ENCODE measurements around the gene SERPINE2.
A peak's percentile ranks its signal among the peaks of the same experiment; 100 is the strongest.

Gene SERPINE2, protein sequence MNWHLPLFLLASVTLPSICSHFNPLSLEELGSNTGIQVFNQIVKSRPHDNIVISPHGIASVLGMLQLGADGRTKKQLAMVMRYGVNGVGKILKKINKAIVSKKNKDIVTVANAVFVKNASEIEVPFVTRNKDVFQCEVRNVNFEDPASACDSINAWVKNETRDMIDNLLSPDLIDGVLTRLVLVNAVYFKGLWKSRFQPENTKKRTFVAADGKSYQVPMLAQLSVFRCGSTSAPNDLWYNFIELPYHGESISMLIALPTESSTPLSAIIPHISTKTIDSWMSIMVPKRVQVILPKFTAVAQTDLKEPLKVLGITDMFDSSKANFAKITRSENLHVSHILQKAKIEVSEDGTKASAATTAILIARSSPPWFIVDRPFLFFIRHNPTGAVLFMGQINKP

GRCh38 chr2:224039080-224039769 lies at the start of gene SERPINE2:
Gene SERPINE2, minus strand, starts transcription at chr2:224039286. Its CDS starts 37,386 bp downstream, at chr2:224001900.
- H3K27ac ChIP-seq (ENCODE audit: low read depth, low read length): peak within 1 kb of the TSS; percentile 48
- H3K4me3 ChIP-seq (ENCODE audit: low read depth, low read length): peak within 1 kb of the TSS; percentile 78
- peak within 1 kb of the TSS; percentile 70 for H3K9ac ChIP-seq (ENCODE audit: low read depth, low read length)
- H3K9me3 ChIP-seq (ENCODE audit: control insufficient read depth, insufficient read depth, low read length): no peaks in the 10 kb centered on the region
- H3K4me1 ChIP-seq (ENCODE audit: control insufficient read depth, insufficient read depth, low read length): peaks cover 2% of the 10 kb centered on the region; the same call in 1 of the 2 replicates
- peaks cover 42% of the 10 kb centered on the region for H3K27me3 ChIP-seq (ENCODE audit: control insufficient read depth, insufficient read depth, low read length)
- no peaks in the 10 kb centered on the region for H3K36me3 ChIP-seq (ENCODE audit: control insufficient read depth, insufficient read depth, low read length)

DNA sequence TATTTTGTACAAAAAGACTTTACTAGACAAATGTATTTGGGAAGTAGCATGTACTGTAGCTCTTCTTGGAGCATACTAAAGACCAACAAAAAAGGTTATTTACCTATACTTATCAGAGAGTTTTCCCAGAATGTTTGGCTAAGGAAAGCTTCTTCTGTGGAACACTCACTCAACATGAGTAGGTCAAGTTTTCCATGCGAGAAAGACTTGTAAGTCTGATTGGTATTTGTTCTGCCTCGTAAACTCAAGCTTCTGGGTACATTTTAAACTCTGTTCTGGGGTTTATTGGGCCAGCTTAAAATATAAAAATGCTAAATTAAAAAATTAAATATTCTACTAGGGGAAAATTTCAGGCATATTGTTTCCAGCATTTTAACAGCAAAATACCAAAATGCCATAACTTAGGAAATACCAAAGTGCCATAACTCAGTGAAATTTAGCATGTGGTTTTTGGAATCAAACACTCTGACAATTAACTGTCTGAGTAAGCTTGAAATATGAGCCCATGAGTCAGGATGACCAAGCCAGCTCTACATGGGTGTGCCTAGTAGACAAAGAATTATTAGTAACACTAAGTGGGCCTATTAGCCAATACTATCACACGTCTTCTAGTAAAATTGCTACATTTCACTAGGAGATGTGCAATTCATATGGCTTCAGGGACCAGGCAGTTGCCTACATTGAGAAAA lies 47.3 kb upstream of the SERPINE2 start:
- H3K9me3 ChIP-seq (ENCODE audit: control insufficient read depth, insufficient read depth, low read length): no peaks in the 10 kb centered on the region
- no peak overlapping the region for H3K4me3 ChIP-seq (ENCODE audit: low read depth, low read length)
- no peak overlapping the region for H3K9ac ChIP-seq (ENCODE audit: low read depth, low read length)
- no peaks in the 10 kb centered on the region for H3K27me3 ChIP-seq (ENCODE audit: control insufficient read depth, insufficient read depth, low read length)
- H3K36me3 ChIP-seq (ENCODE audit: control insufficient read depth, insufficient read depth, low read length): no peaks in the 10 kb centered on the region
- H3K4me1 ChIP-seq (ENCODE audit: control insufficient read depth, insufficient read depth, low read length): no peaks in the 10 kb centered on the region
- no peak overlapping the region for H3K27ac ChIP-seq (ENCODE audit: low read depth, low read length)

DNA sequence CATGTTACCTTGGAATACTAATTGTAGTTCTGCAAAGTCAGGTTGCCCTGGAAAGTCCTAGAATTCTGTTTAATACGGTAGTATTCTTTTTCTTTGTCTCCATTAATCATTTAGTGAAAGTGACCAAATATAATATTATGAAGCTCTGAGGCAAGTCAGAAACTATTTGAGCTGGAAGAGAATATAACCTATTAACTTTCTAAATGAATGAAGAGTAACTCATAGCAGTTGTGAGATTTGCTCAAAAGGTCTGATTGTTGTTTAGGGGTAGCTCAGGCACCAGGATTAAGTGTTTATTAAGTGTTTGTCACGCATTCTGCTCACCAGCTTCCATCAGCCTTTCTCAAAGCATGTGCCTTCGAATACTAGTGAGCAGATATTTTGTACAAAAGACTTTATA lies 46.7 kb upstream of the SERPINE2 start:
- Histone ChIP-seq H3K27ac (ENCODE audit: low read depth, low read length) (no peak overlapping the region), H3K36me3 (ENCODE audit: control insufficient read depth, insufficient read depth, low read length) (no peaks in the 10 kb centered on the region), H3K4me1 (ENCODE audit: control insufficient read depth, insufficient read depth, low read length) (no peaks in the 10 kb centered on the region), H3K4me3 (ENCODE audit: low read depth, low read length) (no peak overlapping the region), H3K27me3 (ENCODE audit: control insufficient read depth, insufficient read depth, low read length) (no peaks in the 10 kb centered on the region), H3K9me3 (ENCODE audit: control insufficient read depth, insufficient read depth, low read length) (no peaks in the 10 kb centered on the region), H3K9ac (ENCODE audit: low read depth, low read length) (no peak overlapping the region)

GRCh38 chr2:224085246-224085645 lies 46.2 kb upstream of the SERPINE2 start:
- Histone ChIP-seq H3K27ac (ENCODE audit: low read depth, low read length) (no peak overlapping the region), H3K9me3 (ENCODE audit: control insufficient read depth, insufficient read depth, low read length) (no peaks in the 10 kb centered on the region), H3K9ac (ENCODE audit: low read depth, low read length) (no peak overlapping the region), H3K27me3 (ENCODE audit: control insufficient read depth, insufficient read depth, low read length) (no peaks in the 10 kb centered on the region), H3K4me1 (ENCODE audit: control insufficient read depth, insufficient read depth, low read length) (no peaks in the 10 kb centered on the region), H3K4me3 (ENCODE audit: low read depth, low read length) (no peak overlapping the region), H3K36me3 (ENCODE audit: control insufficient read depth, insufficient read depth, low read length) (no peaks in the 10 kb centered on the region)

DNA sequence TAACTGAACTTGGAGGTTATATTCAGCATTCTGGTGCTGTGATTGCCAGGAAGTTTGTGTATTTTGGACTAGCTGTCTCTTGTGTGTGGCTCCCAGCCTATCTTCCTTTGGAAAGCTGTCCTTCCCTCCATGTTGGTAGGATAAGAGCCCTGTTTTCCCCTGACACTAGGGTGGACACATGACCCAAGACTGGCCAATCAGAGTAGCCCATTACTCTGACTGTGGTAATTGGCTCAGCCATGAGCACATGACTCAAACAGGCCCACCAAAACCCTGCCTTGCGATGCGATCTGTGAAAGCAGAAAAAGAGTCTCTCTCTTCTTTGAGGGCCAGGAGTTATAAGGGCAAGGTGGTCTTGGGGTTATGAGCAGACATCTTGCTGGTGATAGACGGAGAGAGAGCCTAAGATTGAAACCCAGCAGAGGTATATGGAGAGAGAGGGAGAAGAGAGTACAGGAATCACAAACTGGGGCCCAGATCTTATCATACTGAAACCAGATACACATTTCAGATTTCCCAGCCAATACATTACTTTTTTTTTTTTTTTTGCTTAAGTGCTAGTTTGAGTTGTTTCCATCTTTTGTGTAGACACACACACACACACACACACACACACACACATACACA lies 45.3 kb upstream of the SERPINE2 start:
- H3K36me3 ChIP-seq (ENCODE audit: control insufficient read depth, insufficient read depth, low read length): no peaks in the 10 kb centered on the region
- H3K27me3 ChIP-seq (ENCODE audit: control insufficient read depth, insufficient read depth, low read length): no peaks in the 10 kb centered on the region
- H3K9ac ChIP-seq (ENCODE audit: low read depth, low read length): no peak overlapping the region
- no peaks in the 10 kb centered on the region for H3K9me3 ChIP-seq (ENCODE audit: control insufficient read depth, insufficient read depth, low read length)
- no peak overlapping the region for H3K27ac ChIP-seq (ENCODE audit: low read depth, low read length)
- H3K4me1 ChIP-seq (ENCODE audit: control insufficient read depth, insufficient read depth, low read length): no peaks in the 10 kb centered on the region
- H3K4me3 ChIP-seq (ENCODE audit: low read depth, low read length): no peak overlapping the region

GRCh38 chr2:224083638-224084037 lies 44.6 kb upstream of the SERPINE2 start:
- H3K36me3 ChIP-seq (ENCODE audit: control insufficient read depth, insufficient read depth, low read length): no peaks in the 10 kb centered on the region
- H3K4me1 ChIP-seq (ENCODE audit: control insufficient read depth, insufficient read depth, low read length): no peaks in the 10 kb centered on the region
- H3K4me3 ChIP-seq (ENCODE audit: low read depth, low read length): no peak overlapping the region
- H3K9ac ChIP-seq (ENCODE audit: low read depth, low read length): no peak overlapping the region
- no peaks in the 10 kb centered on the region for H3K27me3 ChIP-seq (ENCODE audit: control insufficient read depth, insufficient read depth, low read length)
- no peaks in the 10 kb centered on the region for H3K9me3 ChIP-seq (ENCODE audit: control insufficient read depth, insufficient read depth, low read length)
- H3K27ac ChIP-seq (ENCODE audit: low read depth, low read length): no peak overlapping the region

DNA sequence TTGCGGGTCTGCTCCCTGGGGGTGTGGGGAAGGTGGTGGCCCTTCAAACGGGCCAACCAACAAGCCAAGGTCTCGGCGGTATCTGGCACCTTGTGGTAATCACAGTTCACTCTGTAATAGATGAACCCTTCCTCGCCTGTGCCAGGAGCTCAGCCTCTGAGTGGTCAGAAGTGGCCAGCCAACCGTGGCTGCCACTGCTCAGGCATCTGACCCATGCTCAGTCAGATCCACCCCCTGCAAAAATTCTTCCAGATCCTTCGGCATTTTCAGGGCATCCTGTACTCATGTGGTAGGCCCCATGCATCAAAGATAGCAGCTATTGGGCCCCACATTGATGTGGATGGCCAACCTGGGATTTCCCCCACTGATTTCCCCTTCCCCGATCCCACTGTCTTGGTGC lies 39.6 kb upstream of the SERPINE2 start:
- Histone ChIP-seq H3K27ac (ENCODE audit: low read depth, low read length) (no peak overlapping the region), H3K9me3 (ENCODE audit: control insufficient read depth, insufficient read depth, low read length) (no peaks in the 10 kb centered on the region), H3K27me3 (ENCODE audit: control insufficient read depth, insufficient read depth, low read length) (no peaks in the 10 kb centered on the region), H3K9ac (ENCODE audit: low read depth, low read length) (no peak overlapping the region), H3K4me3 (ENCODE audit: low read depth, low read length) (no peak overlapping the region), H3K4me1 (ENCODE audit: control insufficient read depth, insufficient read depth, low read length) (no peaks in the 10 kb centered on the region), H3K36me3 (ENCODE audit: control insufficient read depth, insufficient read depth, low read length) (no peaks in the 10 kb centered on the region)

DNA sequence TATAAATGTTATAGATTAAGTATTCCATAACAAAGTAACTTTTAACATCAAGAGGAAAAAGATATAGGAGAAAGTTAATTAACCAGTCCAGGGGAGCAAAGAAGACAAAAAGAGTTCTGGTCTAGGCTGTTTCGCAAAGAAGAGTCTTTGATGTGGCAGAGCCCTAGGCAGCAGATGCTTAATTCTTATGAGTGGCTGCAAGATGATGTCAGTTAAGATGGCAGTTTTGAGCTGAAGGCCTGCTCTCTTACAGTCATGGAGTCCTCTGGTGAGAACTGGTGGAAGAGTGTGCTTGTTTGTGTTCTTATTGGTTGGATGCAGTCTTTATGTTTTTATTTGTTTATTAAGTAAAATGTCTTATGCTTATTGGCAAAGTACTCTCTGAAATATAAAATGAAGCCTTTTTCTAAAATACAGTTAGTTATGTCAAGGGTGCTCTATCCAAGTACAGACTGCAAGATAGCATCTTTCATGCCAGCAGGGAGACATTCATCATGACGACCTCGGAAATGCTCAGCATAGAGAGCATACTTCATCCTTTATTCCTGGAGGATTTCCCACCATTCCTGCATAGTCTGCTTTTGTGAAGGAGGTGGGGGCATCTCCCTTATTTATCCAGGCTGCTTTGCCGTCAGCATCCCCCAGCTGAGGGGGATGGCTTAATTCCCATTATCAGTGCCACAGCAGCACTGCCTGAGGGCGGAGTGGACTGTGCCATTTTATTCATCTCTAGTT lies 38.9 kb upstream of the SERPINE2 start:
- H3K9ac ChIP-seq (ENCODE audit: low read depth, low read length): no peak overlapping the region

GRCh38 chr2:224075588-224075987 lies 36.5 kb upstream of the SERPINE2 start:
- H3K4me3 ChIP-seq (ENCODE audit: low read depth, low read length): no peak overlapping the region
- H3K9me3 ChIP-seq (ENCODE audit: control insufficient read depth, insufficient read depth, low read length): no peaks in the 10 kb centered on the region
- H3K9ac ChIP-seq (ENCODE audit: low read depth, low read length): no peak overlapping the region

More for the DNA sequence above, 38.9 kb upstream of the SERPINE2 start:
- H3K9me3 ChIP-seq (ENCODE audit: control insufficient read depth, insufficient read depth, low read length): no peaks in the 10 kb centered on the region
- no peak overlapping the region for H3K27ac ChIP-seq (ENCODE audit: low read depth, low read length)
- no peaks in the 10 kb centered on the region for H3K27me3 ChIP-seq (ENCODE audit: control insufficient read depth, insufficient read depth, low read length)
- no peaks in the 10 kb centered on the region for H3K36me3 ChIP-seq (ENCODE audit: control insufficient read depth, insufficient read depth, low read length)
- H3K4me3 ChIP-seq (ENCODE audit: low read depth, low read length): no peak overlapping the region
- H3K4me1 ChIP-seq (ENCODE audit: control insufficient read depth, insufficient read depth, low read length): no peaks in the 10 kb centered on the region

DNA sequence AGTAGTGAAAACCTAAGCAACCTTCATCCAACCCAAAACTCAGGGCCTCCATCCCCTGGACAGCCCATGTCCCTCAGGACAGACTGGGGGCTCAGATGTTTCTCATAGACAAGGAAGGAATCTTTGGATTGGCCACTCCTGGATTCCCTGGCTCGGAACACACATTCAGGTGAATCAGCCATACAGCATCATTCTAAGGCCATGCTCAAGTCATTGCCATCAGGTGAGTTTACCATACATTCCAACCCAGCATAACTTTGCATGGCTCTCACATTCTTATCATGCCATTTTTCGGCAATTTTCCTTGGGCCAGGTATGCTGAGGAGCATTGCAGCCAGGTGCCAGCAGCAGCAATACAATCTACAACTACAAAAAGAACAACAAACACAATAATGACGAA lies 34.6 kb upstream of the SERPINE2 start:
- Histone ChIP-seq H3K36me3 (ENCODE audit: control insufficient read depth, insufficient read depth, low read length) (no peaks in the 10 kb centered on the region), H3K4me3 (ENCODE audit: low read depth, low read length) (no peak overlapping the region), H3K27me3 (ENCODE audit: control insufficient read depth, insufficient read depth, low read length) (no peaks in the 10 kb centered on the region), H3K4me1 (ENCODE audit: control insufficient read depth, insufficient read depth, low read length) (no peaks in the 10 kb centered on the region), H3K9ac (ENCODE audit: low read depth, low read length) (no peak overlapping the region), H3K27ac (ENCODE audit: low read depth, low read length) (no peak overlapping the region), H3K9me3 (ENCODE audit: control insufficient read depth, insufficient read depth, low read length) (no peaks in the 10 kb centered on the region)

More at GRCh38 chr2:224075588-224075987, 36.5 kb upstream of the SERPINE2 start:
- Histone ChIP-seq H3K27me3 (ENCODE audit: control insufficient read depth, insufficient read depth, low read length) (no peaks in the 10 kb centered on the region), H3K27ac (ENCODE audit: low read depth, low read length) (no peak overlapping the region), H3K4me1 (ENCODE audit: control insufficient read depth, insufficient read depth, low read length) (no peaks in the 10 kb centered on the region), H3K36me3 (ENCODE audit: control insufficient read depth, insufficient read depth, low read length) (no peaks in the 10 kb centered on the region)
